GM23338 (cell line): Measurements from ENCODE around the gene C6. TPM values are rescaled to one million over a fixed set of nuclear protein-coding genes. Genes with fewer than 3 reads are reported as not detected.

Experiments used
- ATAC-seq: fragments of 200-7000 bp; cut with Tn5 transposase; 3 replicates; pipeline ENCODE4 v1.9.1; 2020
- DNase-seq: peaks from one replicate; pipeline ENCODE4 v3.0.0-alpha.2; 2015; ENCODE audit warnings: low spot score
- H2AFZ ChIP-seq: fragments of 200-600 bp; sonication (generic); 2 replicates; pipeline ENCODE4 v1.8.0; 2016; ENCODE audit warnings: antibody characterized with exemption, mild to moderate bottlenecking, moderate library complexity
- H3F3A ChIP-seq: fragments of 200-600 bp; sonication (generic); replicated peaks from 2 replicates; pipeline ENCODE4 v1.8.0; 2017; ENCODE audit warnings: antibody characterized with exemption, mixed run types, low read depth
- H3K27ac ChIP-seq: fragments of 200-600 bp; sonication (generic); 2 replicates; pipeline ENCODE4 v1.6.1; 2016; ENCODE audit warnings: low read depth
- H3K27me3 ChIP-seq: fragments of 200-600 bp; sonication (generic); 2 replicates; pipeline ENCODE4 v1.8.0; 2016; ENCODE audit warnings: mild to moderate bottlenecking, mixed run types, moderate library complexity; ENCODE audit not compliant: insufficient read depth
- H3K36me3 ChIP-seq: fragments of 200-600 bp; sonication (generic); 2 replicates; pipeline ENCODE4 v1.8.0; 2016; ENCODE audit warnings: mild to moderate bottlenecking; ENCODE audit not compliant: insufficient read depth
- H3K4me1 ChIP-seq: fragments of 200-600 bp; sonication (generic); 2 replicates; pipeline ENCODE4 v1.8.0; 2016; ENCODE audit warnings: mild to moderate bottlenecking, moderate library complexity; ENCODE audit not compliant: insufficient read depth
- H3K4me2 ChIP-seq: fragments of 200-600 bp; sonication (generic); 2 replicates; pipeline ENCODE4 v1.7.1; 2017; ENCODE audit warnings: mixed run types
- H3K4me3 ChIP-seq: fragments of 200-600 bp; sonication (generic); 2 replicates; pipeline ENCODE4 v1.6.1; 2016; ENCODE audit warnings: mixed run types
- H3K79me2 ChIP-seq: fragments of 200-600 bp; sonication (generic); replicated peaks from 2 replicates; pipeline ENCODE4 v1.8.0; 2017; ENCODE audit warnings: mild to moderate bottlenecking; ENCODE audit not compliant: insufficient read depth
- H3K9me2 ChIP-seq: fragments of 200-600 bp; sonication (generic); 2 replicates; pipeline ENCODE4 v1.8.0; 2017; ENCODE audit not compliant: insufficient read depth
- H4K20me1 ChIP-seq: fragments of 200-600 bp; sonication (generic); replicated peaks from 2 replicates; pipeline ENCODE4 v1.8.0; 2017; ENCODE audit warnings: mild to moderate bottlenecking; ENCODE audit not compliant: insufficient read depth
- H3K27ac Mint-ChIP-seq: 2 replicates; pipeline ENCODE4 v1.8.0; 2020; ENCODE audit warnings: inconsistent platforms, mild to moderate bottlenecking, moderate library complexity, mixed read lengths
- H3K27me3 Mint-ChIP-seq: 3 replicates; pipeline ENCODE4 v1.8.0; 2022; ENCODE audit warnings: low read depth, mild to moderate bottlenecking, moderate library complexity, mixed read lengths, inconsistent platforms; ENCODE audit not compliant: insufficient read depth, poor library complexity
- H3K36me3 Mint-ChIP-seq: 3 replicates; pipeline ENCODE4 v1.8.0; 2021; ENCODE audit warnings: low read depth, mild to moderate bottlenecking, inconsistent platforms, moderate library complexity, mixed read lengths
- H3K4me1 Mint-ChIP-seq: 3 replicates; pipeline ENCODE4 v1.8.0; 2020; ENCODE audit warnings: mild to moderate bottlenecking, inconsistent platforms, mixed read lengths
- H3K4me3 Mint-ChIP-seq: 3 replicates; pipeline ENCODE4 v1.8.0; 2021; ENCODE audit warnings: moderate library complexity, mild to moderate bottlenecking, inconsistent platforms, mixed read lengths
- H3K9me3 Mint-ChIP-seq: 3 replicates; pipeline ENCODE4 v1.8.0; 2020; ENCODE audit warnings: moderate library complexity, mild to moderate bottlenecking, inconsistent platforms, mixed read lengths
- CREB1 ChIP-seq: fragments of 250-450 bp; sonication (Bioruptor Pico); IDR thresholded peaks from 2 replicates; pipeline ENCODE4 v1.5.0; 2020; ENCODE audit warnings: low read depth, mild to moderate bottlenecking, moderate library complexity
- ETS1 ChIP-seq: IDR thresholded peaks from 2 replicates; pipeline ENCODE4 v1.6.1; 2016; ENCODE audit warnings: antibody characterized with exemption
- EZH2 ChIP-seq: fragments of 200-600 bp; sonication (generic); IDR thresholded peaks from one replicate; pipeline ENCODE4 v1.8.0; 2017; ENCODE audit warnings: antibody characterized with exemption, mild to moderate bottlenecking, low read depth; ENCODE audit not compliant: unreplicated experiment
- JUNB ChIP-seq: IDR thresholded peaks from one replicate; pipeline ENCODE4 v1.6.1; 2016; ENCODE audit warnings: antibody characterized with exemption; ENCODE audit not compliant: unreplicated experiment
- POLR2AphosphoS5 ChIP-seq: IDR thresholded peaks from 2 replicates; pipeline ENCODE4 v1.6.1; 2016; ENCODE audit warnings: antibody characterized with exemption, low read depth
- REST ChIP-seq: IDR thresholded peaks from one replicate; pipeline ENCODE4 v1.6.1; 2018; ENCODE audit warnings: antibody characterized with exemption; ENCODE audit not compliant: unreplicated experiment
- STAT1 ChIP-seq: IDR thresholded peaks from one replicate; pipeline ENCODE4 v1.6.1; 2016; ENCODE audit warnings: antibody characterized with exemption; ENCODE audit not compliant: unreplicated experiment
- ZNF114 ChIP-seq: fragments of 250-450 bp; sonication (Bioruptor Pico); IDR thresholded peaks from 2 replicates; pipeline ENCODE4 v1.5.0; 2020; ENCODE audit warnings: mild to moderate bottlenecking, moderate library complexity
- ZNF331 ChIP-seq: fragments of 250-450 bp; sonication (Bioruptor Pico); IDR thresholded peaks from 2 replicates; pipeline ENCODE4 v1.5.0; 2020; ENCODE audit warnings: low read depth, mild to moderate bottlenecking, moderate library complexity
- polyA plus RNA-seq: library from polyadenylated mRNA; unstranded; fragments of >200 nt; fragmentation: Nextera tagmentation; extraction: Ambion mirVana; gene quantifications from 2 replicates; pipeline ENCODE4 v1.2.1, GENCODE V29; 2016
- total RNA-seq: library from RNA; depleted of rRNA; stranded (reverse); fragments of >200 nt; shearing (Covaris generic); gene quantifications from 2 replicates; pipeline ENCODE4 v1.2.3, GENCODE V29; 2014

Gene C6
- total and polyA plus RNA-seq, 2 experiments from 2014 or later = not detected

GRCh38 chr5:41199660-41200059, 13.7 kb downstream of the C6 start:
- ATAC-seq = no peak
- Mint-ChIP-seq H3K36me3 (peaks cover 4% of the 10 kb centered on the region; the same call in 2 of the 3 replicates), H3K9me3 (peaks cover 14% of the 10 kb centered on the region), H3K4me1 (peaks cover 2% of the 10 kb centered on the region; the same call in 1 of the 3 replicates), H3K27me3 (no peaks in the 10 kb centered on the region), H3K27ac (no peak overlapping the region), H3K4me3 (no peak overlapping the region)
- H2AFZ ChIP-seq = no peak overlapping the region
- no peak overlapping the region for H3K4me3 ChIP-seq
- DNase-seq = no peak
- no peaks in the 10 kb centered on the region for H3K79me2 ChIP-seq
- H3K27me3 ChIP-seq = no peaks in the 10 kb centered on the region
- H3K9me2 ChIP-seq = 0 out of 2 replicates have a peak, but pooled peaks cover 11% of the 10 kb centered on the region
- H3K4me1 ChIP-seq = no peaks in the 10 kb centered on the region
- no peaks in the 10 kb centered on the region for H3F3A ChIP-seq
- no peak overlapping the region for H3K4me2 ChIP-seq
- H3K36me3 ChIP-seq = no peaks in the 10 kb centered on the region
- TF ChIP-seq EZH2 (no peak), JUNB (no peak), POLR2AphosphoS5 (no peak)
- no peak overlapping the region for H3K27ac ChIP-seq
- no peaks in the 10 kb centered on the region for H4K20me1 ChIP-seq

- Histone ChIP-seq H3K27ac (no peak overlapping the region), H4K20me1 (no peaks in the 10 kb centered on the region), H3K36me3 (no peaks in the 10 kb centered on the region), H2AFZ (no peak overlapping the region), H3K4me1 (no peaks in the 10 kb centered on the region), H3K9me2 (0 out of 2 replicates have a peak, but pooled peaks cover 11% of the 10 kb centered on the region), H3K27me3 (no peaks in the 10 kb centered on the region), H3F3A (no peaks in the 10 kb centered on the region), H3K79me2 (no peaks in the 10 kb centered on the region), H3K4me2 (no peak overlapping the region), H3K4me3 (no peak overlapping the region)
- ATAC-seq = no peak
- H3K27ac Mint-ChIP-seq = no peak overlapping the region
- TF ChIP-seq EZH2 = no peak
- TF ChIP-seq ZNF114 (CRISPR knock-in tag) = no peak
- TF ChIP-seq CREB1 = no peak
- TF ChIP-seq REST = no peak
- no peak for TF ChIP-seq ZNF331 (CRISPR knock-in tag)
- no peak for TF ChIP-seq STAT1
- no peak for TF ChIP-seq ETS1
- no peaks in the 10 kb centered on the region for H3K27me3 Mint-ChIP-seq
- no peak overlapping the region for H3K4me3 Mint-ChIP-seq
- no peak for DNase-seq
- H3K36me3 Mint-ChIP-seq = no peaks in the 10 kb centered on the region
- peaks cover 2% of the 10 kb centered on the region; the same call in 1 of the 3 replicates for H3K4me1 Mint-ChIP-seq
- H3K9me3 Mint-ChIP-seq = no peaks in the 10 kb centered on the region
Observed at GRCh38 chr5:41196197-41196596, 17.1 kb downstream of the C6 start.
